K562 (cell line): ENCODE measurements around the gene NTSR1. TPM values are rescaled to one million over a fixed set of nuclear protein-coding genes. Genes with fewer than 3 reads are reported as not detected.

Experiments
- ATAC-seq: fragments of 200-7000 bp; cut with Tn5 transposase; 3 replicates; pipeline ENCODE4 v1.9.1; 2020; ENCODE audit warnings: moderate library complexity
- BruUV-seq: library from RNA; stranded (reverse); fragments of 400-500 nt; replicated peaks from 2 replicates; lab custom pipeline; 2021; lab: Mats Ljungman, UMichigan
- CTCF ChIA-PET: fragments of 300-600 bp; formaldehyde crosslinking; extraction: SDS; loops from one replicate; lab custom pipeline; 2021; ENCODE audit warnings: low intra/inter-chr PET ratio; lab: Yijun Ruan, JAX
- POLR2A ChIA-PET: fragments of 300-600, 350-650 bp; sonication (Branson Sonifier 250); formaldehyde crosslinking; extraction: SDS; loops from one replicate; lab custom pipeline; 2021; ENCODE audit warnings: antibody characterized with exemption, inconsistent platforms; lab: Yijun Ruan, JAX
- DNase-seq, 4 experiments: peaks; one replicate each; pipeline versions ENCODE4 v3.0.0 to v3.0.0-alpha.2; 2011 to 2018; ENCODE audit warnings: low spot score in 3 of 4, mixed read lengths in 3 of 4; ENCODE audit errors: extremely low read depth in 1 of 4
- FAIRE-seq: peaks from 2 replicates; lab custom pipeline; 2011; peaks lifted over from hg19 to GRCh38; lab: Jason Lieb, UNC
- H2AFZ ChIP-seq: 2 replicates; pipeline ENCODE4 v1.6.0; 2011; ENCODE audit warnings: low read depth, low read length, control low read depth, inconsistent platforms
- H3K27ac ChIP-seq: fragments of 200-600 bp; 3 replicates; pipeline ENCODE4 v1.8.0; 2011; ENCODE audit warnings: low read depth, mild to moderate bottlenecking, control low read depth, inconsistent platforms, low read length, moderate library complexity, mixed read lengths; ENCODE audit errors: extremely low read depth
- H3K27me3 ChIP-seq, 2 experiments: fragments of 300-600 bp in 1 of 2; 2 replicates in 1 of 2; 3 replicates in 1 of 2; pipeline versions ENCODE4 v1.6.0 to v1.8.0; 2011; ENCODE audit warnings: inconsistent platforms in 2 of 2, low read length in 2 of 2, mild to moderate bottlenecking in 1 of 2, mixed read lengths in 1 of 2, moderate library complexity in 1 of 2; ENCODE audit not compliant: control insufficient read depth in 2 of 2, insufficient read depth in 2 of 2
- H3K36me3 ChIP-seq: fragments of 300-600 bp; 3 replicates; pipeline ENCODE4 v1.8.0; 2011; ENCODE audit warnings: mild to moderate bottlenecking, low read length, inconsistent platforms; ENCODE audit not compliant: control insufficient read depth, insufficient read depth
- H3K4me1 ChIP-seq, 2 experiments: fragments of 200-600 bp in 1 of 2; replicated peaks in 1 of 2; 2 replicates in 1 of 2; 3 replicates in 1 of 2; pipeline versions ENCODE4 v1.5.1 to v1.8.0; 2011; ENCODE audit warnings: inconsistent platforms in 2 of 2, low read length in 2 of 2, mild to moderate bottlenecking in 1 of 2, mixed read lengths in 1 of 2, moderate library complexity in 1 of 2; ENCODE audit not compliant: control insufficient read depth in 2 of 2, insufficient read depth in 2 of 2
- H3K4me2 ChIP-seq: 2 replicates; pipeline ENCODE4 v1.6.1; 2011; ENCODE audit warnings: low read length, control low read depth, inconsistent platforms, mixed read lengths; ENCODE audit not compliant: insufficient read depth
- H3K4me3 ChIP-seq: fragments of 200-600 bp; sonication (generic), shearing (Covaris generic); 2 replicates; pipeline ENCODE4 v1.5.1; 2016; ENCODE audit warnings: control low read depth, inconsistent platforms
- H3K79me2 ChIP-seq: fragments of 200-600 bp; 3 replicates; pipeline ENCODE4 v1.8.0; 2011; ENCODE audit warnings: low read length, inconsistent platforms; ENCODE audit not compliant: control insufficient read depth, insufficient read depth
- H3K9ac ChIP-seq, 2 experiments: 2 replicates each; pipeline versions ENCODE4 v1.6.0 to v1.6.1; 2011; ENCODE audit warnings: low read depth in 2 of 2, low read length in 2 of 2, control low read depth in 1 of 2, inconsistent platforms in 1 of 2, mild to moderate bottlenecking in 1 of 2, mixed read lengths in 1 of 2; ENCODE audit not compliant: insufficient read depth in 1 of 2
- H3K9me1 ChIP-seq: one replicate; pipeline ENCODE4 v1.6.0; 2011; ENCODE audit warnings: inconsistent platforms, mild to moderate bottlenecking, low read length, moderate library complexity; ENCODE audit not compliant: control insufficient read depth, insufficient read depth
- H3K9me3 ChIP-seq: replicated peaks from 2 replicates; pipeline ENCODE4 v1.5.1; 2011; ENCODE audit warnings: low read depth, low read length, inconsistent platforms; ENCODE audit not compliant: control insufficient read depth, insufficient read depth
- H4K20me1 ChIP-seq: replicated peaks from 2 replicates; pipeline ENCODE4 v1.6.1; 2011; ENCODE audit warnings: low read length, inconsistent platforms, mixed read lengths; ENCODE audit not compliant: control insufficient read depth, insufficient read depth
- BCOR ChIP-seq: fragments of 450-650 bp; IDR thresholded peaks from 2 replicates; pipeline ENCODE4 v1.6.1; 2016
- TRIM25 ChIP-seq: fragments of 450-650 bp; IDR thresholded peaks from 2 replicates; pipeline ENCODE4 v1.7.0; 2016; ENCODE audit warnings: borderline replicate concordance
- WGBS: fragments of 100-300 bp; shearing (Covaris generic); methylation state at CpG from one replicate; pipeline ENCODE4 v1.1.6; 2016; ENCODE audit warnings: low coverage, mixed read lengths; ENCODE audit not compliant: insufficient coverage; ENCODE audit errors: missing lambda C conversion rate; 5-methylcytosine and 5-hydroxymethylcytosine counted together
- in situ Hi-C: fragments of 300-500 bp; cut with MboI; formaldehyde crosslinking; loops from 4 replicates; pipeline ENCODE4 v1.15.0; 2018; ENCODE audit warnings: inconsistent platforms, mixed read lengths
- intact Hi-C: fragments of 100-400 bp; cut with micrococcal nuclease; formaldehyde crosslinking; loops from 2 replicates; pipeline ENCODE4 v1.14.2; 2022
- polyA plus RNA-seq, 8 experiments: library from polyadenylated mRNA; depleted of rRNA in 4 of 8; stranded (reverse) in 5 of 8; unstranded in 3 of 8; fragments of >200 nt; fragmentation: Nextera tagmentation in 2 of 8; fragmentation: Illumina TruSeq in 1 of 8; extraction: Ambion mirVana in 2 of 8; extraction: Trizol in 1 of 8; gene quantifications; 2 replicates each; pipeline versions ENCODE4 v1.2.1 to v1.2.3, GENCODE V29; 2011 to 2014; ENCODE audit warnings: inconsistent platforms in 1 of 8, missing spikeins in 1 of 8
- total RNA-seq, 7 experiments: library from RNA; depleted of rRNA in 6 of 7; stranded (reverse); fragments of >200 nt in 6 of 7; fragmentation: Illumina TruSeq in 2 of 7; extraction: Trizol in 2 of 7; gene quantifications; 2 replicates each; pipeline versions ENCODE4 v1.2.1 to v1.2.3, GENCODE V29; 2011 to 2021; ENCODE audit warnings: low replicate concordance in 1 of 7

The NTSR1 gene
- total and polyA plus RNA-seq, 9 of the 15 experiments (the other 6 are each of a cell fraction or from before 2014, with no cell fraction given): 0.04 to 0.40 (median 0.13) TPM; not detected in 3

DNA sequence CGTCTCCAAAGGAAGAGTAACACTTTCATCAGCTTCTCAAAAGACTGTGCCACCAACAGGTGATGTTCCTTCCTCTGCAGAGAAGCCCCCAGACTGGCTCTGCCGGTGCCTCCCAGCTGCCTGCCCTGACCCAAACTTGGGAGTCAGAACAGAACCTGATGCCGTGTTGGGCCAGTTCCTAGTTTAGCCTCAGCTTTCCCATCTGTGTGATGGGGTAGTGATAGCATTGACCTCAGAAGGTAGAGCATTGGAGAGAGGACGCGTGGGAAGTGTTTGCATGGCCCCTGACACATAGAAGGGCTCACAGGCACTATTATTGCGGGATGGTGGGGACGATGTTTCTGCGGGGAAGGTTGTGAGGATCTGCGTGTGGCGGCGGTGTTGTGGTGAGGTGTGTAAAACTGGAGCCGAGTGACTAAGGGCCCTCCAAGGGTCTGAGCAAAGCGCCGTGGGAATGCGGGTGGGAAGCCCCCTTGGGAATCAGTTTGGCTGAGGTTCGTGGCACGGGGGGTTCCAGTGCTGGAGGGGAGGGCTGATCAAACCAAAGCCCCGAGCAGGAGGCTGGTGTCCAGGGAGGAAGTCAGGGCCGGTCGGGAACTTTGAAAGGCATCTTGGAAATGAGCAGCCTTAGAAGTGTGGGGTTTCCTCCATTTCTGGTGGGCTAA, 1.7 kb downstream of the NTSR1 start:
- TF ChIP-seq BCOR (peak; percentile 58; the same call in 1 of the 2 replicates), TRIM25 (no peak)
- no peaks in the 10 kb centered on the region for H3K9me3 ChIP-seq
- in situ Hi-C loops: no loop called here
- no TSS peak for BruUV-seq
- intact Hi-C loops: no loop called here
- ATAC-seq: no peak
- no peaks in the 10 kb centered on the region for H4K20me1 ChIP-seq
- no peaks in the 10 kb centered on the region for H3K9me1 ChIP-seq
- H3K27ac ChIP-seq: no peak overlapping the region
- no peak for DNase-seq
- H3K4me1 ChIP-seq: peaks cover 14 to 52% of the 10 kb centered on the region in 2 experiments; a peak in 4 of 5 replicates
- H3K4me3 ChIP-seq: no peak overlapping the region
- H2AFZ ChIP-seq: no peak overlapping the region
- H3K27me3 ChIP-seq: peaks cover 21 to 50% of the 10 kb centered on the region in 2 experiments
- no peaks in the 10 kb centered on the region for H3K36me3 ChIP-seq
- CTCF ChIA-PET: no interaction called here
- H3K79me2 ChIP-seq: no peaks in the 10 kb centered on the region
- POLR2A ChIA-PET: interaction anchor here (0.6 to 0.7 kb wide), 2 partner anchors 63 to 73 kb away, joined by 3 read pairs; no protein-coding TSS in a partner anchor
- FAIRE-seq: no peak
- 33% methylated on average over 20 of the region's 20 CpGs for WGBS
- H3K4me2 ChIP-seq: no peak overlapping the region
- peak overlapping the region in 1 of 2 experiments; percentile 60; a peak in 2 of 4 replicates for H3K9ac ChIP-seq
